VCaP (cell line): ENCODE data around the gene FAM187B.

Experiments
- H3K27ac ChIP-seq: fragments of 450-650 bp; 2 replicates; pipeline ENCODE4 v1.5.1; 2017
- TF ChIP-seq, protein P1 (sequence below): fragments of 450-650 bp; conservative IDR thresholded peaks from 2 replicates; pipeline ENCODE4 v1.5.1; 2017; ENCODE audit warnings: mild to moderate bottlenecking, moderate library complexity

The FAM187B gene

DNA sequence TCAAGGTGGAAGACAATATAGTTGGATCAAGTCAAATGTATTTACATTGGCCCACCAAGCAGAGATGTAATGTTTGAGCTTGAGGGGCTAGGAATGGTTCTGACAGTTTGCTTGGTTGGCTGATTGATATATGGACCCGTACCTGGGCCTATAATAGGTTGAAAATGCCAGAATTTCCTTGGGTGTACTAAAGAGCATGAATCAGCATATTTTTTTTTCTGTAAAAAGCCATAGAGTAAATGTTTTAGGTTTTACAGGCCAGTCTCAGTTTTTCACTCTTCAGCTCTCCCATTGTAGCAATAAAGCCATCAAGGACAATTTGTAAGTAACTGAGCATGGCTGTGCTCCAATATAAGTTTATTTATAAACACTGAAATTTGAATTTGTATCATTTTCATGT, 47.2 kb downstream of the FAM187B start:
- TF ChIP-seq, protein P1, sequence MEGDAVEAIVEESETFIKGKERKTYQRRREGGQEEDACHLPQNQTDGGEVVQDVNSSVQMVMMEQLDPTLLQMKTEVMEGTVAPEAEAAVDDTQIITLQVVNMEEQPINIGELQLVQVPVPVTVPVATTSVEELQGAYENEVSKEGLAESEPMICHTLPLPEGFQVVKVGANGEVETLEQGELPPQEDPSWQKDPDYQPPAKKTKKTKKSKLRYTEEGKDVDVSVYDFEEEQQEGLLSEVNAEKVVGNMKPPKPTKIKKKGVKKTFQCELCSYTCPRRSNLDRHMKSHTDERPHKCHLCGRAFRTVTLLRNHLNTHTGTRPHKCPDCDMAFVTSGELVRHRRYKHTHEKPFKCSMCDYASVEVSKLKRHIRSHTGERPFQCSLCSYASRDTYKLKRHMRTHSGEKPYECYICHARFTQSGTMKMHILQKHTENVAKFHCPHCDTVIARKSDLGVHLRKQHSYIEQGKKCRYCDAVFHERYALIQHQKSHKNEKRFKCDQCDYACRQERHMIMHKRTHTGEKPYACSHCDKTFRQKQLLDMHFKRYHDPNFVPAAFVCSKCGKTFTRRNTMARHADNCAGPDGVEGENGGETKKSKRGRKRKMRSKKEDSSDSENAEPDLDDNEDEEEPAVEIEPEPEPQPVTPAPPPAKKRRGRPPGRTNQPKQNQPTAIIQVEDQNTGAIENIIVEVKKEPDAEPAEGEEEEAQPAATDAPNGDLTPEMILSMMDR = no peak
- H3K27ac ChIP-seq = no peak overlapping the region

DNA sequence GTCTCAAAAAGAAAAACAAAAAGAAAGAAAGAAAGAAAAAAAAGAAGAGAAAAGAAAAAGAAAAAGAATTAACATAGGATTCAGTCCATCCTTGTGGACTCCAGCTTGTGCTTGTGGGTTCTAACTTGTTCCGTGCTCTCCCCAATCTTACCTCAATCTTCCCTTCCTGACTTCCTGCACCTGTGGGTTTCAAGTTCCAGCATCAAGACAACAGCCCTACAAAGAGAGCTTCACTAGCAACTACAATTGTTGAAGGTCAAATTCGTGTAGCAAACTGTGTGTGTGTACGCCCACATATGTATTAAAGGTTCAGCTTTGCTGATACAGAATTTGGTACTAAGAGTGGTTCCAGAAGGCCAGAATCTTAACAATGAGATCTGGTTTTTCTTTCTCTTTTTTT, 48.7 kb downstream of the FAM187B start:
- TF ChIP-seq, protein P1 = no peak
- no peak overlapping the region for H3K27ac ChIP-seq

DNA sequence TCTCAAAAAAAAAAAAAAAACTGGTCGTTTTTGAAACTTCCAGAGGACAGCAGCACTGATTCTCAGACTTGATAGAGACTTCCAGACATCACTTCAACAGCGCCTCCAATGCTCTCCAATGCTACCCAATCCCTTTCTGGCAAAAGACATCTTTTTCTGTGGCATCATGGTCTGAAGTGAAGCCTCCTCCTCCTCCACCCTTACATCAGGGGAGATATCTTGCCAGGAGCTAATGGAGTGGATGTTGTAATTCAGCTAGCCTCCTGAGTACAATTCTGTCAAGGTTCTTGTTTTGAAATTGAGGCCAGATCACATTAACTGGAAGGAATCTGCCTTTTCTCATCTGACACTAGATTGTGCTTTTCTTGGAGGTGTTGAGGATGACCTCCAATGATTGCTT, 49.8 kb downstream of the FAM187B start:
- H3K27ac ChIP-seq = no peak overlapping the region
- TF ChIP-seq, protein P1 = no peak

DNA sequence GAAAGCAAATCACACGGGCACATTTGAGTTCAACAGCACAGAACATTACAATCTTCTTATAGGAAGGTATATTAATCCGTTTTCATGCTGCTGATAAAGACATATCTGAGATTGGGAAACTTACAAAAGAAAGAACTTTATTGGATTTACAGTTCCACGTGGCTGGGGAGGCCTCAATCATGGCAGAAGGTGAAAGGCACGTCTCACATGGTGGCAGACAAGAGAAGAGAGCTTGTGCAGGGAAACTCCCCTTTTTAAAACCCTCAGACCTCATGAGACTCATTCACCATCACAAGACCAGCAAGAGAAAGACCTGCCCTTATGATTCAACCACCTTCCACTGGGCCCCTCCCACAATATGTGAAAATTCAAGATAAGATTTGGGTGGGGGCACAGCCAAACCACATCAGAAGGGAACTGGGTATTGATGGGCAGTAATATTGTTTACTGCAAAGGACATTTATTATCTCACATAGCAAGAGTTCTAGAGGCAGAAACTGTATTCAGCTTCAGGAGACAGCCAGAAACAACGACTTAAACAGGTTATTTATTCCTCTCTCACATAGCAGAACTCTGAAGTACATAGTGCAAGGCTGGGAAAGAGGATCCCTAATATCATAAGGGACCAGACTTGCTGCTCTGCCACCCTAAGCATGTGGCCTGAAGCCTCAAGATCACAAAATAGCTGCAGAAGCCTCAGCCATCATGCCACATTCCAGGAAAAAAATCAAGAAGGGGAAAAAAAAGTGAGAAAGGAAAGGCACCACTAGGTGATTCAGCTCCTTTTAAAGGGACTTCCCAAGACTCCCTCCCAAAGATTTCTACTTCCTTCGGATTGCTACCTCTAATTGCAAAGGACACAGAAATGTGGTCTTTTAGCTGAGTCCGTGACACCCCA, 50.9 kb downstream of the FAM187B start:
- TF ChIP-seq, protein P1 = no peak
- H3K27ac ChIP-seq = no peak overlapping the region

DNA sequence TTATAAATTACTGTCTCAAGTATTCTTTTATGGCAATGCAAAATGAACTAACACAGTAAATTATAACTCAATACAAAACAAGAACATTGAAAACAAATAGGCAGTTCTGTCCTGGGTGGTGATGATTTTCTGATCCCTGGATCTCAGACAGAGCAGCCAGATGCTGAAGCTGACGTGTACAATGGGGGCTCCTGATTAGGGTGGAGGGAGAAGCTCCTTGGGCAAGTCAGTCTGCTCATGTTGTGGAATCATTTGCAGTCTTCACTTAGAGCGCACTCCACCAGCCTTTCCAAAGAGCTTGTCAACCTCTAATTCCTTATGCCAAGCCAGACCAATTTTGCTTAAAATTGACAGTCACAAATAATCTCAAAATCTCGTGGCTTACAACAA, 52.4 kb downstream of the FAM187B start:
- no peak overlapping the region for H3K27ac ChIP-seq
- TF ChIP-seq, protein P1 = no peak
